SH-SY5Y (cell line): ENCODE results near the gene MRPL54.

ENCODE experiments used
- GATA2 ChIP-seq: IDR thresholded peaks from 2 replicates; pipeline ENCODE4 v1.6.1; 2011; ENCODE audit warnings: mild to moderate bottlenecking, low read depth, low read length
- GATA3 ChIP-seq: IDR thresholded peaks from 2 replicates; pipeline ENCODE4 v1.6.1; 2011; ENCODE audit warnings: low read depth, mild to moderate bottlenecking, low read length, moderate library complexity

The MRPL54 gene

DNA sequence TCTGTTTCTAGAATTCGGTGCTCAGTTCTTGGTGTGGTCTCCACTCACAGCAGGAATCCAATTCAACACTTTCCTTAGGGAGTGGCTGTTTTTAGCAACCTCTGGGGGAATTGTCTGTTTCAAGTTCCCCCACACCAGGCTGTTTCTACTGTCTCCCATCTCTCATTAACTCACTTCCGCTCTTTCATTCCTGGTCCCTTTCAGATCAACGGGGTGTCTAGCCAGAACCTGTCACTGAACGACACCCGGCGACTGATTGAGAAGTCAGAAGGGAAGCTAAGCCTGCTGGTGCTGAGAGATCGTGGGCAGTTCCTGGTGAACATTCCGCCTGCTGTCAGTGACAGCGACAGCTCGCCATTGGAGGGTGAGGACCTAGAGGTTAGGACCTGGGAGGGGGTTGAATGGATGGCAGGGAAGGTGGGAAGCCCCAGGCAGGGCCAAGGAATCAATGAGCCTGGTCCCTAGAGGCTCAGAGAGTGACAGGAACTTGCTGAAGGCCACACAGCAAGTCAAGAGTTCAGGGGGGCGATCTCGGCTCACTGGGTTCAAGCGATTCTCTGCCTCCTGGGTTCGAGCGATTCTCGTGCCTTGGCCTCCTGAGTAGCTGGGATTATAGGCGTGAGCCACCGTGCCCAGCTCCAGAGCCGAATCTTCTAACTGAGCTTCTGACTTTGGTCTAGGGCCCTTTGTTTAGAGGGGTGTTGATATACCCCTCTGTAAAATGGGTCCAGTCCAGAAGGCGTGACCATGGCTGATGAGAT lies 28.8 kb upstream of the MRPL54 start:
- no peak for TF ChIP-seq GATA2
- no peak for TF ChIP-seq GATA3

- no peak for TF ChIP-seq GATA2
- TF ChIP-seq GATA3, result no peak
These were observed 28.2 kb upstream of the MRPL54 start for GRCh38 chr19:3734310-3734600.

GRCh38 chr19:3736106-3736724 lies 26.3 kb upstream of the MRPL54 start:
- TF ChIP-seq GATA3, result no peak
- no peak for TF ChIP-seq GATA2

DNA sequence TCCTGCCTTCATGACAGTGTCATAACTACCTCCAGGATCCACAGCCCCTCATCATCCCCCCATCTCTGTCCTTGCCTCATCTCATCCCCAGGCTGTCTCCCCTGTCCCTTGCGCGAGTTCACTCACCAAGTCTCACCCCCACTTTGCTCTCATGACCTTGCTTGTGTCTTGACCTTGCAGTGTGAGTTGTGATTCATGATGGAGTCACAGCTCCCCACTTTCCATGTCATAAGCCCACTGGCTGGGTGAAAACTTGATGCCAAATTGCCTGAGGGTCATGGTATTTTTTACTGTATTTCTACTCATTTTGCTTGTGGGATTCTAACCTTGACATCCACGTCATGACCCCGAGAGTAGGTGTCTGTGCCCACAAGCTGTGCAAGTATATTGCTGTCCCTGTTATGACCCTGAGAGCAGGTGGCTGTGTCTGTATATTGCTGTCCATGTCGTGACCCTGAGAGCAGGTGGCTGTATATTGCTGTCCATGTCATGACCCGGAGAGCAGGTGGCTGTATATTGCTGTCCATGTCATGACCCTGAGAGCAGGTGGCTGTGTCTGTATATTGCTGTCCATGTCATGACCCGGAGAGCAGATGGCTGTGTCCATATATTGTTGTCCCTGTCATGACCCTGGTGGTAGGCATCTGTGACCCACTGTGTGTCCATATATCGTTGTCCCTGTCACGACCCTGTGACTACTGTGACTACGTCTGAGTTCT lies 24.8 kb upstream of the MRPL54 start:
- TF ChIP-seq GATA3 (no peak), GATA2 (no peak)

GRCh38 chr19:3738477-3739220 lies 23.8 kb upstream of the MRPL54 start:
- TF ChIP-seq GATA2 (no peak), GATA3 (no peak)

- no peak for TF ChIP-seq GATA3
- no peak for TF ChIP-seq GATA2
These were observed 22.1 kb upstream of the MRPL54 start for GRCh38 chr19:3740431-3740830.

GRCh38 chr19:3743486-3743885 lies 19.0 kb upstream of the MRPL54 start:
- TF ChIP-seq GATA2 (no peak), GATA3 (no peak)

GRCh38 chr19:3745363-3746045 lies 17.0 kb upstream of the MRPL54 start:
- TF ChIP-seq GATA2 (no peak), GATA3 (no peak)

DNA sequence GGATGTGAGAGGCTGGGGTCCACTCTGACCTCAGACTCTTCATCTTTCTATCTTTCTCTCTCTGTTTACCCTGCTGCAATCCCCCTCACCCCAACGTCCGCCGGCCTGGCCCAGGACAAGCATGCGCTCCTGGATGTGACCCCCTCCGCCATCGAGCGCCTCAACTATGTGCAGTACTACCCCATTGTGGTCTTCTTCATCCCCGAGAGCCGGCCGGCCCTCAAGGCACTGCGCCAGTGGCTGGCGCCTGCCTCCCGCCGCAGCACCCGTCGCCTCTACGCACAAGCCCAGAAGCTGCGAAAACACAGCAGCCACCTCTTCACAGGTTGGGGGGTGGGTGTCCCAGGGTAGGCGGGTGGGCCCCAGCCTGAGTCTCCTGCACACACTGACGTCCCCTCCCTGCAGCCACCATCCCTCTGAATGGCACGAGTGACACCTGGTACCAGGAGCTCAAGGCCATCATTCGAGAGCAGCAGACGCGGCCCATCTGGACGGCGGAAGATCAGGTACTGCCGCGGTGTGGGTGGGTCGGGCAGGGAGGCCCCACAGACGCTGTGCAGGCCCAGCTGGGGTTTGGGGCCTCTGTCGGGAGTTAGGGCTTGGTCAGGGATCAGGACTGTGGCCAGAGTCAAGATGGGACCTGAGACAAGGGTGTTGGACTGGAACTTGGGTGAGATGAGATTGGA lies 16.0 kb upstream of the MRPL54 start:
- TF ChIP-seq GATA2 (no peak), GATA3 (no peak)

DNA sequence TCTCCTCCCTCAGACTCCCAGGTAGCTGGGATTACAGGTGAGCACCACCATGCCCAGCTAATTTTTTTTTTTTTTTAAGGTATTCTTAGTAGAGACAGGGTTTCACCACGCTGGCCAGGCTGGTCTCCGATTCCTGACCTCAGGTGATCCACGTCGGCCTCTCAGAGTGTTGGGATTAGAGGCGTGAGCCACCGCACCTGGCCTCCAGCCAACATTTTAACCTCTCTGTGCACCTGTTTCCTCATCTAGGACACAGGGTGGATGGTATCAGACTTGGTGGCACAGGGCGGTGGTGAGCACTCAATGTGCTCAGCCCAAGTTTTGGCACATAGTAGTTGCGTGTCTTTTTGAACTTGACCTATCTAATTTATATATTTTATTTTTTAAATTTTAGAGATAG lies 13.5 kb upstream of the MRPL54 start:
- TF ChIP-seq GATA2 (no peak), GATA3 (no peak)

- TF ChIP-seq GATA3 (no peak), GATA2 (no peak)
These were observed 12.3 kb upstream of the MRPL54 start for GRCh38 chr19:3750211-3750610.

DNA sequence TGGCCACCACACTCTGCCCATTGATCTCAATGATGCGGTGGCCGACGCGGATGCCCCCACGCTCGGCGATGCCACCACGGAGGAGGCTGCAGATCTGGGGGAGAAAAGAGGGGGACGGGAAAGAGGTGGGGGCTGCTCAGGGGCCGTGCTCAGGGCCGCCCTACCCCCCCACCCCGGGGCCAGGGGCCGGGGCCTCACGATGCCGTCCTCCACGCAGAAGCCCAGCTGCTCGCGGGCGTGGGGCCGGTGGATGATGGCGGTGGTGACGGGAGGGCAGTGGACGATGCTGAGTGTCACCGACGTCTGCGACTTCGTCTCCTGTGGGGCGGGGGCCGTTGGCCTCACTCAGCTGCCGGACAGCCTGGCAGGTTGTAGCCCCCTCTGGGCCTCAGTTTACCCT lies 11.2 kb upstream of the MRPL54 start:
- TF ChIP-seq GATA2, result no peak

DNA sequence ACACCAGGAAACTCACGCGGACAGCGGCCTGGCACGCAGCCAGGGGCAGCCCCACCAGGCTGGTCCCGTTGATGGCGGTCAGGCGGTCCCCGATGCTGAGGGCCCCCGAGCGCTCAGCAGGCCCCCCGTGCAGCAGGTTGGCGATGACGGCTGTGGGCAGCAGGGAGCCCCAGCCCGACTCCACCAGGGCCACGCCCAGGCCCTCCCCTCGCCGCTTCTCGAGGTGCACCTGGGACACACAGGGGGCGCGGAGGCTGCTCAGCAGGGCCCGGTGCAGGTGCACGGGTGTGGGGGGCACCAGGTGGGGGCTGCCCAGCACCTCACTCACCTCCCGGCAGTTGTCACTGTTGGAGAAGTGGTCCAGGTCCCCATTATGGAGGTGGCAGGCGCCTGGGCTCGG lies 10.0 kb upstream of the MRPL54 start:
- TF ChIP-seq GATA3 (no peak), GATA2 (no peak)
